Amniotic stem cell (primary cell): ENCODE data around the gene MAFB.

Experiments
- DNase-seq: peaks from one replicate; lab custom pipeline; 2025; lab: John Stamatoyannopoulos, UW

The MAFB gene

GRCh38 chr20:40681684-40682083, 7.4 kb downstream of the MAFB start:
- DNase-seq, result no peak

- DNase-seq, result no peak
These were observed 7.9 kb downstream of the MAFB start for GRCh38 chr20:40681165-40681564.

- no peak for DNase-seq
These were observed 8.7 kb downstream of the MAFB start for GRCh38 chr20:40680161-40680959.

GRCh38 chr20:40679184-40679583, 9.9 kb downstream of the MAFB start:
- DNase-seq, result no peak

- DNase-seq, result no peak
These were observed 10.7 kb downstream of the MAFB start for GRCh38 chr20:40678286-40678875.

GRCh38 chr20:40677343-40677924, 11.6 kb downstream of the MAFB start:
- no peak for DNase-seq

- DNase-seq, result no peak
These were observed 12.4 kb downstream of the MAFB start for GRCh38 chr20:40676491-40677269.

- DNase-seq, result no peak
These were observed 13.3 kb downstream of the MAFB start for GRCh38 chr20:40675599-40676221.

GRCh38 chr20:40673442-40673841, 15.6 kb downstream of the MAFB start:
- DNase-seq, result no peak

- no peak for DNase-seq
These were observed 16.9 kb downstream of the MAFB start for GRCh38 chr20:40672095-40672494.

- no peak for DNase-seq
These were observed 18.8 kb downstream of the MAFB start for GRCh38 chr20:40670253-40670652.

- DNase-seq, result no peak
These were observed 19.3 kb downstream of the MAFB start for GRCh38 chr20:40669692-40670091.

GRCh38 chr20:40668449-40669228, 20.4 kb downstream of the MAFB start:
- DNase-seq, result no peak

GRCh38 chr20:40667503-40667902, 21.5 kb downstream of the MAFB start:
- no peak for DNase-seq

- DNase-seq, result no peak
These were observed 22.7 kb downstream of the MAFB start for GRCh38 chr20:40666336-40666735.

- no peak for DNase-seq
These were observed 24.1 kb downstream of the MAFB start for GRCh38 chr20:40664891-40665290.

GRCh38 chr20:40663991-40664880, 24.8 kb downstream of the MAFB start:
- no peak for DNase-seq

- DNase-seq, result no peak
These were observed 25.7 kb downstream of the MAFB start for GRCh38 chr20:40663304-40663790.

GRCh38 chr20:40659567-40659966, 29.5 kb downstream of the MAFB start:
- DNase-seq, result no peak

GRCh38 chr20:40658509-40658908, 30.5 kb downstream of the MAFB start:
- no peak for DNase-seq
